ENCODE measurements around the gene ALCAM. TPM values are rescaled to one million over a fixed set of nuclear protein-coding genes. Genes with fewer than 3 reads are reported as not detected.

The ALCAM gene
- total RNA-seq, 2 experiments from 2014 or later = 1.6 to 1.9 TPM

DNA sequence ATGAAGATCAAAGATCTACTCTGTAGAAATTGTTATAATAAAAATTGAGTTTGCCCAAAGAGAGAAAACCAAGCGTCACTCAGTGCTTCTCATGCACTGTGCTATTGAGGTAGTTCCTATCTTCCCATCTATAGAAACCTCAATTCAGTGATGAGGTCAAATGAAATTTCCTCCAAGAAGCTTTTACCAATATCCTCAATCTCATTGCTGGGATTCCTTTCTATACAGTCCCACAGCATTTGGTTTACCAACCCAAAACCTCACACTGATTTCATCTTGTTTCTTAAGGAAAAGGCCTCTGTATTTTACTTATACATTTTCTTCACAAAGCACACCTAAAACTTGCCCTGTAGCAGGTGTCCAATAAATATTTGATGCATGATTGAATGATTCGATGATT is 147.2 kb downstream of the ALCAM start:
- POLR2A ChIA-PET = no interaction called here
- intact Hi-C loops (cut with DNase I, micrococcal nuclease) = loop anchor here (5.0 to 10.0 kb wide), 2 partner anchors 919 to 1093 kb away; no protein-coding TSS in a partner anchor
- Histone ChIP-seq H3K27me3 (ENCODE audit: control insufficient read depth in 1 of 2, insufficient read depth in 2 of 2, low read length in 2 of 2) (no peaks in the 10 kb centered on the region), H3K9me3 (ENCODE audit: control insufficient read depth in 1 of 2, insufficient read depth in 1 of 2, low read length in 2 of 2) (no peaks in the 10 kb centered on the region), H3K4me1 (ENCODE audit: insufficient read depth, low read length) (no peaks in the 10 kb centered on the region), H3K27ac (ENCODE audit: low read depth in 1 of 2, low read length in 2 of 2) (no peak overlapping the region), H3K36me3 (ENCODE audit: insufficient read depth, low read length) (no peaks in the 10 kb centered on the region), H3K4me3 (ENCODE audit: low read length) (no peak overlapping the region)
- no peaks in the 10 kb centered on the region for H3K27me3 Mint-ChIP-seq
- H3K9me3 Mint-ChIP-seq = no peaks in the 10 kb centered on the region
- ATAC-seq (ENCODE audit: poor library complexity) = no peak
- H3K36me3 Mint-ChIP-seq (ENCODE audit: low read depth) = no peaks in the 10 kb centered on the region
- H3K27ac Mint-ChIP-seq = no peak overlapping the region
- no peak for TF ChIP-seq CTCF (IDR thresholded peaks at IDR 0.05)
- no peak for DNase-seq
- CTCF ChIA-PET = no interaction called here
- H3K4me1 Mint-ChIP-seq (ENCODE audit: low read depth) = peaks cover 3% of the 10 kb centered on the region
- no peak overlapping the region for H3K4me3 Mint-ChIP-seq

GRCh38 chr3:105515372-105515771 is 148.7 kb downstream of the ALCAM start:
- TF ChIP-seq CTCF (IDR thresholded peaks at IDR 0.05) = no peak
- no peaks in the 10 kb centered on the region for H3K4me1 ChIP-seq (ENCODE audit: insufficient read depth, low read length)
- no peaks in the 10 kb centered on the region for H3K36me3 ChIP-seq (ENCODE audit: insufficient read depth, low read length)
- Mint-ChIP-seq H3K4me1 (ENCODE audit: low read depth) (peaks cover 4% of the 10 kb centered on the region), H3K27ac (no peak overlapping the region), H3K4me3 (no peak overlapping the region), H3K9me3 (no peaks in the 10 kb centered on the region), H3K36me3 (ENCODE audit: low read depth) (no peaks in the 10 kb centered on the region), H3K27me3 (no peaks in the 10 kb centered on the region)
- ChIA-PET POLR2A (no interaction called here), CTCF (no interaction called here)
- DNase-seq = no peak
- no peaks in the 10 kb centered on the region for H3K27me3 ChIP-seq (ENCODE audit: control insufficient read depth in 1 of 2, insufficient read depth in 2 of 2, low read length in 2 of 2)
- no peaks in the 10 kb centered on the region for H3K9me3 ChIP-seq (ENCODE audit: control insufficient read depth in 1 of 2, insufficient read depth in 1 of 2, low read length in 2 of 2)
- intact Hi-C loops (cut with DNase I, micrococcal nuclease) = loop anchor here (5.0 to 10.0 kb wide), 2 partner anchors 921 to 953 kb away; no protein-coding TSS in a partner anchor
- H3K4me3 ChIP-seq (ENCODE audit: low read length) = no peak overlapping the region
- ATAC-seq (ENCODE audit: poor library complexity) = no peak
- H3K27ac ChIP-seq (ENCODE audit: low read depth in 1 of 2, low read length in 2 of 2) = no peak overlapping the region

GRCh38 chr3:105516972-105517371 is 150.3 kb downstream of the ALCAM start:
- ChIA-PET POLR2A (no interaction called here), CTCF (interaction anchor here (2.5 kb wide), 1 partner anchor 1093 kb away, joined by 6 read pairs; no protein-coding TSS in a partner anchor)
- Histone ChIP-seq H3K36me3 (ENCODE audit: insufficient read depth, low read length) (no peaks in the 10 kb centered on the region), H3K27ac (ENCODE audit: low read depth in 1 of 2, low read length in 2 of 2) (no peak overlapping the region), H3K9me3 (ENCODE audit: control insufficient read depth in 1 of 2, insufficient read depth in 1 of 2, low read length in 2 of 2) (no peaks in the 10 kb centered on the region), H3K4me1 (ENCODE audit: insufficient read depth, low read length) (no peaks in the 10 kb centered on the region), H3K4me3 (ENCODE audit: low read length) (no peak overlapping the region), H3K27me3 (ENCODE audit: control insufficient read depth in 1 of 2, insufficient read depth in 2 of 2, low read length in 2 of 2) (no peaks in the 10 kb centered on the region)
- Mint-ChIP-seq H3K9me3 (no peaks in the 10 kb centered on the region), H3K4me3 (no peak overlapping the region), H3K4me1 (ENCODE audit: low read depth) (peaks cover 4% of the 10 kb centered on the region), H3K27me3 (no peaks in the 10 kb centered on the region), H3K27ac (no peak overlapping the region), H3K36me3 (ENCODE audit: low read depth) (no peaks in the 10 kb centered on the region)
- TF ChIP-seq CTCF (IDR thresholded peaks at IDR 0.05) = no peak
- intact Hi-C loops (cut with DNase I, micrococcal nuclease) = loop anchor here (5.0 to 10.0 kb wide), 2 partner anchors 922 to 955 kb away; no protein-coding TSS in a partner anchor
- ATAC-seq (ENCODE audit: poor library complexity) (no peak), DNase-seq (no peak)
